AG09319 (cell line): ENCODE data around the gene NEDD4L.

Experiments used
- DNase-seq: peaks from one replicate; pipeline ENCODE4 v3.0.0-alpha.2; 2010; ENCODE audit warnings: low read depth; ENCODE audit errors: extremely low read depth
- CTCF ChIP-seq: IDR thresholded peaks from 2 replicates; pipeline ENCODE4 v1.5.1; 2011; ENCODE audit warnings: low read depth, mild to moderate bottlenecking, inconsistent platforms, low read length, moderate library complexity

The NEDD4L gene

GRCh38 chr18:58309099-58309498, 265.1 kb downstream of the NEDD4L start:
- no peak for DNase-seq
- no peak for TF ChIP-seq CTCF

- DNase-seq, result no peak
- TF ChIP-seq CTCF, result no peak
These were observed 265.7 kb downstream of the NEDD4L start for GRCh38 chr18:58309610-58310239.

GRCh38 chr18:58310517-58310916, 266.5 kb downstream of the NEDD4L start:
- no peak for TF ChIP-seq CTCF
- DNase-seq, result no peak

GRCh38 chr18:58311390-58311789, 267.4 kb downstream of the NEDD4L start:
- no peak for DNase-seq
- TF ChIP-seq CTCF, result no peak

GRCh38 chr18:58313491-58314032, 269.5 kb downstream of the NEDD4L start:
- TF ChIP-seq CTCF, result no peak
- DNase-seq, result no peak

- peak; percentile 90 for DNase-seq
- TF ChIP-seq CTCF, result no peak
These were observed 270.3 kb downstream of the NEDD4L start for GRCh38 chr18:58314284-58314683.

GRCh38 chr18:58315041-58315440, 271.0 kb downstream of the NEDD4L start:
- no peak for DNase-seq

More at GRCh38 chr18:58315041-58315440, 271.0 kb downstream of the NEDD4L start:
- no peak for TF ChIP-seq CTCF
